NCI-H146 (cell line): ENCODE data around the gene BTBD7.

Experiments
- DNase-seq: peaks from one replicate; lab custom pipeline; 2025; lab: John Stamatoyannopoulos, UW

BTBD7 gene

DNA sequence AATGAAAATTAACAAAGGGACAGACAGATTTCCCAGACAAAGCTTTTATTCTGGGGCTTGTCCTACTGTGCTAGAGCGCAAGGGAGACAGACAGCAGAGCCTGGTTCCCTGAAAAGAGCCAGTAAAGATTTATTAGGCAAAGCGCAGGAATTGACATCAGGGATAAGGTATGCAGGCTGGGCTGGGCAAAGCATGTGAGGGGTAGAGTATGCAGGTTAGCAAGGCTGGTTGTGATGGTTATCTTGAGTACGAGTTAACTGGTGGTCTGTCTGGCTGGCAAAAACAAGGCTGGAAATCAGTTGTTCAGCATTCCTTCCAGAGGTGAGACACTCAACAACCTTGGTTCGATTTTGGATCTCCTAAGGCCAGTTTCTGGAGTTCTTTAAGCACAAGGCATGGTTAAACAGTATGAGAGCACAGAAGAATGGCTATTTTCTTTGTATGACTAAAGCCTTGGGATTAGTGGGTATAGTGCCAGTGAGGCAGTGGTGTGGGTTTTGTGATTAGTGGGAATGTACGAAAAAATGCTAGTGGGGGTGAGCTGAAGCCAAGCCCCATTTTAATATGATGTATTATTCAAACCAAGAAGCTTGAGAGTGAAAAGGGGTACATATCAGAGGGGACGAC, 30.9 kb downstream of the BTBD7 start:
- DNase-seq = no peak

DNA sequence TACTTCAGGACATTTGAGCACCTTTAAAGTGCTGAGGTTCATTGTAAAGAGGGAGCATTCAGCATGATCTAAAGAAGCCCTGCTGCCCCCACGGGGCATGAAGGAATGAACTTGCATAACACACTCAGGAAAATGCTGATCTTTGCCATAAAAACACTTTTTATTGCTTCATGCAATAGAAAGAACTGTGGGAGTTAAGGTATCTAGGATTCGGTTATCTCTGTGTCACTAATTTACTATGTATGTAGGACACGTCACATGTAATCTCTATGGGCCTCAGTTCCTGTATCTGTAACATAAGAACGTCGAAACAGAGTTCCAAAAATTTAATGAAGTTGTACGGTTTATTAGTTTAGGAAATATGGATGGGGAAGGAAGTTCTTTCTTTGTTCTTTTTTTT, 33.0 kb downstream of the BTBD7 start:
- no peak for DNase-seq

DNA sequence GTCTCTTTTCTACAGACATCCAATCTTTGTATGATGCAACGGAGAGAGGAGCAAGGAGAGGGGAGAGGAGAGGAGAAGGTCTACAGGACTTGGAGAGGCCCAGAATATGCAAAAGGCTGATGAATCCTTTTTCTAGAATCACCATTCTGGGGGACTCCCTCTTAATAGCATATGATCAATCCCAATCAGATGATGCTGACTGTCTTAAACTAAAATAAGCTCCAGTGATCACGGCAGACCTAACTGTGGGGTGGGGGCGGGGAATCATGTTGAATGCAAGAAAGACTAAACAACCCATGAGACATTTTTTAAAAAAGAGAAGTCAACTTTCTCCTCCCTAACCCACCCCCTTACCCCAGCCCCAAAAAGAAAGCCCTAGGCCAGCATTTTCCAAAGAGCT, 33.4 kb downstream of the BTBD7 start:
- DNase-seq = no peak

DNA sequence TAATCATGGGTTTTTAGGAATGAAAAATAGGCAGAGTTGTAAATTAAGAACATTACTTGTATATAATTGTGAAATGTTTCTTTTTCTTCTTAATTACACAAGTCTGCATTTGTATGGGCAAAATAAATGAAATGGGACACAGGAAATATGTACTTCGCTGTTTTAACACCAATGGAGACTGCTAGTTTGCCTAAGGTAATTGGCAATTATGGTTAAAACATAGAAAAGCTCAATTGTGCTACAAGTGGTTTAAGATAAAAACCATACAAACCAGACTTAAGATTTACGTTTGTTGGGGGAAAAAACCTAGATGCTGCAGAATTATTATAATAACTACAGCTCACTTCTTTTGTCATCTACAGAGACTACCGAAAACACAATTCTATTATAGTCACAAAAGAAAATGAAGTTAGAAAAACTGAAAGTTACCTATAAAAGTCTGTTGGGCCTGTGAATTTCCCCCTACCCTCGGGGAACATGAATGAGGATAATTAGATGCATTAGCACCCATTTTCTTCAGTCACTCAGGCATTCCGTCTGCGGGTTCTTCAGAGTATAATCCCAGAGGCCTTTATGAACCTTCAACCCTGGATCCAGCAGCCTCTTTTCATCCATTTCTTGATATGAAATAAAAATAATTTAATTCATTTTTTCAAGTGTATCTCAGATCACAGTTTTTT, 37.2 kb downstream of the BTBD7 start:
- DNase-seq = no peak

DNA sequence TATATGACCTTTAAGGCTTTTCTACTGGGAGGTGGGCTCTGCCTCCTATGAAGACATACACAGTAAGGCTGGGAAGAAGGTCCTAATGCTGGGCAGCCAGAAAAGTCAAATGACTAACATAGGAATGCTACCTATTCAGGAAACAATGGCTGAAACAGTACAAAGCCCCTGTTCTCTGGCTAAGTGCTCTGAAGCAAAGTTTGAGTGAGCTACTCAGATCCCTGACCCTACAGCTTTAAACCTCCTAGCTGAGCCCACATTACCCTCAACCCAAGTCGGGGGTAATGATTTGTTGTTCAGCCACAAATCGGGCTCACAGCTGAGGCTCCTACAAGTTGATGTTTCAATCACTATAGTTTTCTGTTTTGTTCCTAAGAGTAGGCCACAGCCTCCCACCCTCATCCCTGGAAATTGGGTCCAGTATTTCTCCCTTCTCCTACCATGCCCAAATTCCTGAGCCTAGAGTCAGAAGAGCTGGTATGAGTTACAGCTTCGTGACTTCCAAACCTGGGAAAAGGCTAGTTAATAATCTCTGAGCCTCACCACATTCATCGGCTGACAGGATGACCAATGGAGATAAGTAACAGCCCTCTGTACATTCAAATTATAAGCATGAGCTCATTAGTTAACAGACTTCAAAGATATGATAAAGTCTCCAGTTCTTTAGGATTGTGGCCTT, 46.5 kb downstream of the BTBD7 start:
- no peak for DNase-seq

DNA sequence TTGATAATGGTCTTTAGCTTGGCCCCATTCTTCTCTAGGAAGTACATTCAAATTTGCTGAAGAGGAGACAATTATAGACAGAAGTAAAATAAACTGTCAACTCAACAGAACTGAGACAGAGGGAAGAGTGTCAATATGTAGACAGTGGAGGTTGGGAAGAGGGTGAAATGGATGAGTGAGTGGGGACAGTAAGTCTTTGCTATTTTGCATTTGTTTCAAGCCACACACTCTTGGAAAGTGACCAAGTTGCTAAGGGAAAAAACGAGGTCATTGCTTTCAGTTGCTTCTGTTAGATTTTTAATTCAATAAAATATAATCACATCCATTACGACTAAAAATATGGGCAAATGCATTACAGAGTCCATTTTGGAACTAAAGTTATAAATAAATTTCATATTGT, 47.8 kb downstream of the BTBD7 start:
- DNase-seq = no peak

DNA sequence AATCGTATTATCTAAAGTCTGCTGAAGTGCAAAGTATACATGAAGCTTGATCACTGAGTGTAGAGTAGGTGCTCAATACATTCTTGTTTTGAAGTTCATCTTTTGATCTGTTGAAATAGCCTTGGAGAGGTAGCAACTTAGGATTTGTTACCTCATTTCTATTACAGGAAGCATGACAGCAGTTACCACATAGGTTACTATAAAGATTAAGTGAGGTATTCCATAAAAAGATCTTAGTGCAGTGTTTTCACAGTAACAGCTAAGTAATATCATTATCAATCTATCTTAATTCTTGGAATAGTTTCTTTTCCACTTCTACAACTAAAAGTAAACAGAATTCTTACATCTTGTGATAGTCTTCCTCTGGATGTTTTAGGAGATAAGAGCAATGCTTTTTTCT, 50.9 kb downstream of the BTBD7 start:
- no peak for DNase-seq

DNA sequence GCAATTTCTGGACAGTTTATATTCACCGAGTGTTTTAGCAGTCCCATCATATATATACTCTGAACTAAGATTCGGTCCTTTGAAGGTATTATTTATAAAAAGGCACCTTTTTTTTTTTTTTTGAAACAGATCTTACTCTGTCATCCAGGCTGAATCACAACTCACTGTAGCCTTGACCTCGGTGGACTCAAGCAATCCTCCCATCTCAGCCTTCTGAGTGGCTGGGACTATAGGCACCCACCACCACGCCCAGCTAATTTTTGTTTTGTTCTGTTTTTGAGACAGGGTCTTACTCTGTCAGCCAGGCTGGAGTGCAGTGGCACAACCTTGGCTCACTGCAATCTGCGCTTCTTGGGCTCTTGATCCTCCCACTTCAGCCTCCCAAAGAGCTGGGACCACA, 52.1 kb downstream of the BTBD7 start:
- DNase-seq = no peak

DNA sequence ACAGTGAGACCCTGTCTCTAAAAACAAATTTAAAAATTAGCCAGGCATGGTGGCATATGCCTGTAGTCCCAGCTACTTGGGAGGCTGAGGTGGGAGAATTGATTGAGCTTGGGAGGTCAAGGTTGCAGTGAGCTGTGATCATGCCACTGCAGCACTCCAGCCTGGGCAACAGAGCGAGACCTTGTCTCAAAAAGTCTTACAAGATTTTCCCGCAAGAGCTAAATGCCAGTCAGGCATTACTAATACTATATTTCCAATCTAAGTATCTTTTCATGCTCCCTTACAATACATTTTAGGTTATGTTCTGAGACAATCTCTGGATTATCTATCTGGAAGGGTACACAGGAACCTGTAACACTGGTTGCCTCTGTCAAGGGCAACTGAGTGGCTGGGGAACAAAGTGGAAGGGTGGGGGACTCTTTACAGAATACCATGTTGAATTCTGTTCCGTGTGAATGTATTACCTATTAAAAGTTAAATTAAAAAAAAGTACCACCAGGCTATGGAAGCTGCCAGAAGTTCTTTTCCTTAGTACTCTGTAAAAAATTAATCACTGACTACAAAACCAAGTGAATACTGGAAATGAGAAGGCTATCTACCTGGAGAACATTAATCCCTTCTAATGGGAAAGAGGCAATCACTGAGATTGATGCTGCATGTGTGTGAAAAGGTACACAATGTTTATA, 56.7 kb downstream of the BTBD7 start:
- no peak for DNase-seq

DNA sequence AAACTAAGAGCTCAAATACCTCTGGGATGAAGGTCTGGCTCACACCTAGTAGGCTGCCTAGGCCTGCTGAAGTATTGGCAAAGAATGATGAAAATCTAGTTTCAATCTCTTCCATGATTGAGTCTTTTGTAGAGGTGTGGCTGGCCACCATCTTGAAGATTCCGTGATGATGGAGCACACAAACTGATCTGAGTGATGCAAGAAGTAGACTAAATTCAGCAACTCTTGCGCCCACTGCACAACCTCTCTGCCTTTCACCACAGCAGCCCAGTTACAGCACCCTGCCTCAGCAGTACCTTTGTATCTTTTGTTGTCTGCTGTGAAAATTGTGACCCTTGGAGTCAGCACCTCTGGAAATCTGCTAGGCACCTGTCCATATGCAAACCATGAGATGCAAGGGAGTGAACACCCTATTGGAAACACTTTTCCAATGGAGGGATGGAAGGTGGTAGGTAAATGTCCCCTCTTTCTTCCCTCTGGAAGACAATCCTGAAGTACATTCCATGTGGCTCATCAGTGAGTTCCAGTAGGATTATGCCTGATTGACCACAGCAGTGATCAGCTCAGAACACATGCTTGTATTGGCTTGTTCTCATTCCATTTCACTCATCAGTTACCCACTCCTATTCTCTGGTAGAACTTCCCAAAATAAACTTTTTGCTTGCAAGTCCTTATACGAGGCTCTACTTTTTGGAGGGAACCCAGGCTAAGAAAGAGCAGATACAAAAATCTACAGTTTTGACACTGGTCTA, 58.6 kb downstream of the BTBD7 start:
- no peak for DNase-seq

DNA sequence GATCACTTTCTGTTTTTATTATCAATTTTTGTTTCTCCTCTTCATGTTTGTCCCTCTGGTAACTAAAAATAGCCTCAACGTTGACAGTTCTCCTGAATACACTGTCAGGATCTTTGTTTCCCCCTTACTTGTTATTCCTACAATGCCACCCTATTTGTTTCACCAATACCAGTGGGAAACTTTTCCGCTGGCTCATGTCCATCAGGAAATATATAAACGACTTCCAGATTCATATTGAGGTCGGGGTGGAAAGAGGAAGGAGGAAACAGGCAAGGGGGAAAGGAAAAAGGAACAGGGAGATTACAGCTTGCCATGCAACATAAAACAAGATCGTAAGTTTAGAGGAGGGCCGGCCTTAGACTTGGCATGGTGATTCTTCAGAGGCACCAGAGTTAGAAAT, 61.7 kb downstream of the BTBD7 start:
- DNase-seq = no peak

DNA sequence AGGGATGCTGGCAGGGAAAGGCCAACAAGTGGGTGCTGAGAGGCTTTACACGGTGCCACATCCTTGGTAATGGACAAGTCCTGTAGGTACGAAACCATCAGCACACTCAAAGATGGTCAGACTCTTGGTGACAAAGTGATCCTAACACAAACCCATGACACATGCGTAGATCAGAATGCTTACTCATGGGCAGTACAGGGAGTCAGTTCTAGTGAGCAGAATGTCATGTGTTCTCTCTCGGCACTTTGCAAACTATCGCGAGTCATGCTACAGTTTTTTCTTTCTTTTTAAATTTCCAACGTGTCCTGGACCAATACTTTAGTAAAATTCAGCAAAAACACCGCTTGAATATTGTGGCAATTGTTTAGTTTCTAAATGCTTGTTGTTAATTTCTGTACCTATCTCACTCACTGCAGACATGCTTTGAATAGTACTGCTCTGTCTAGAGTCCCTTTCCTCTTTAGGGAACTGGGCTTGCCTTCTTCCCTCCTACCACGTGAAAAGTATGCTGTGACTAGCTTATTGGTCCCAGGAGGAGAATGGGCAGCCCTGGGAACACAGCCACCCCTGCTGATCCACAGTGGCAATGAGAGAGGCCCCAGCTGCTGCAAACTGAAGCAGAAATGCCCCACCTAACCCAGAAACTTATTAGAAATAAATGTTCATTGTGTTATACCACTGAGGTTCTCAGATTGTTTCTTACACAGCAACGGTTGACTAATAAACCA, 63.3 kb downstream of the BTBD7 start:
- no peak for DNase-seq

DNA sequence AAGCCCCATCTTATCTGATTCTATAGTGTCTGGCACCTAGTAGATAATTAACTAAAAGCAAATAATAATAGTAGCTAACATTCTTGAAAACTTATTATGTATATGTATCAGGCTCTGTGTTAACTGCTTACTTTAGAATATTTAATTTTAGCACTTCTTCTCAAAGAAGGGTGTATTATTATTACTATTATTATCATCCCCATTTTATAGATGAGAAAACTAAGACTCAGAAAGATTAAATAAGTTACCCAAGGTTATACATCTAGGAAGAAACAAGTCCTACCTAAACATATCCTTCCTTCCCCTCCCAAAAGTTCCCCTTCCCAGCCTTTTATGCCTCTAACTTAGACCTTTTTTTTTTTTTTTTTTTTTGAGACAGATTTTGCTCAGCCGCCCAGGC, 64.4 kb downstream of the BTBD7 start:
- DNase-seq = no peak

DNA sequence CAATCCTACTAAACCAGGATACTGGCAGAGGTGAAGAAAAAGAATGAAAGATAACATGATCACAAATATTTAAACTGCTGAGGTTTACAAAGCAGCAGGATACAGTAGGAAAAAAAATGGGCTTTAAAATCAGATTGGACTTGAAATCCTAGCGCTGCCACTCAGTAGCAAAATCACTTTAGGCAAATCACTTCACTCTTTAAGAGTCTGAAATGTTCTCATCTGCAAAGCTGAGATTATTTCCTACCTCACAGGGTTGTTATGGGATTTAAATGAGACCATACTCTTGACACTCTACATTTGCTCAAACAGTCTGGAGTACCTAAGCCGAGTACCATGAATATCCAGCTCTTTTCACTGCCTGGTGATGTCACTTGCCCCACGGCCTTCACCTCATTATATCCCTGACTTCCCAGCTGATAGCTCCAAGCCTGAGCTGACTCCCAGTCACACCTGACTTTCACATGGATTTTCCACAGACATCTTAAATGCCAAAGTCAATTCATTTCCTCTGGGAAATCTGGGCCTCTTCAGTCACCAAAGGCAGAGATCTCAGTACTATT, 65.6 kb downstream of the BTBD7 start:
- DNase-seq = no peak

DNA sequence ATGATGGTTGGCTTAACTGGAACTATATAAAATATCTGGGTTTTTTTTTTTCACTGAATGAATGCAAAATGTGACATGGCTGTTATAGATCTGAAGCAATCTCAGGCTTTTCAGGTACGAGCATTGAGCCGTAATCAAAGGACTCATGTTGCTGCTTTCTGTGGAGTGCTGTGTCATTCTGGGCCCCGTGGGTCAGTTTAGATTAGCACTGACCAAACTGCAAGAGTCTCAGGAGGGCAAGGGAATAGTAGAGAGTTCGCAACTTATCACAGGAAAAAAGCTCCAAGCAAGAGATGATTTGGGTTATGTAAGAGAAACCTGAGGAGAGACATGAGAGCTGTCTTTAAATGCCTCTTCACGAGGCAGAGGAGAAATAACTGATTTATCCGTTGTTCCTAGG, 66.7 kb downstream of the BTBD7 start:
- DNase-seq = no peak

DNA sequence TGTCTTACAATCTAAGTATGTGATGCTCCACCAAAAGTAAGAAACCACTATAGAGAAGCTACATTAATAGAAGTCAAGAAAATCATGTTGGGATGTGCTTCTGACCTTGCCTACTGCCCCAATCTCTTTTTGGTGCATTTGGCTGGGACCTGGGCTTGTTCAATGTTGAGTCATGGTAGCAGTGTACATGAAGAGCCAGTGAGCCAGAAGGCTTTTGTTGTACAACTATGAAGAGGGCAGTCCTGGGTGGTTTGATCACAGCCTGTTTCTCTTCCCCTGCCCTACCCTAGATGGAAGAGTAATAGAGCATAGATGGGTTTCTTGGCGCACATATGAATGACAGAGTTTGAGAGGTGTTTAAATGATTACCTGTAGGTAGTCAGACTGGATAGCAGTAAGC, 69.4 kb downstream of the BTBD7 start:
- no peak for DNase-seq

DNA sequence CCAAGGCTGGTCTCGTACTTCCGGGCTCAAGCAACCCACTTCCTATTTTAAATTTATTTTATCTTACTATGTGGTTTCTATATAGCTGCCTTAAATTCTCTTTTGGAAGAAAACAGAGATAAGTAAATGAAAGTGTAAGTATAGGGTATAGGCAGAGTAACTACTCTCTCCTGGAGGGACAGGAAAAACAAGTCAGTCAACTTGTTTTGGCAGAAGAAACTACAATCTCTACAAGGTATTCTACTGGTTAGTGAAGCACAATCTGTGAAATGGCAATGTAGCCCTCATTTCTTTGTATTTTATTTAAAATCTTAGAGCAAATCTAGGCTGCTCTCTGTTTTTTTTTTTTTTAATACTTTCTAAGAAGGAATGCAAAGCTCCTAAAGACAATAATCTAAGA, 70.4 kb downstream of the BTBD7 start:
- no peak for DNase-seq

DNA sequence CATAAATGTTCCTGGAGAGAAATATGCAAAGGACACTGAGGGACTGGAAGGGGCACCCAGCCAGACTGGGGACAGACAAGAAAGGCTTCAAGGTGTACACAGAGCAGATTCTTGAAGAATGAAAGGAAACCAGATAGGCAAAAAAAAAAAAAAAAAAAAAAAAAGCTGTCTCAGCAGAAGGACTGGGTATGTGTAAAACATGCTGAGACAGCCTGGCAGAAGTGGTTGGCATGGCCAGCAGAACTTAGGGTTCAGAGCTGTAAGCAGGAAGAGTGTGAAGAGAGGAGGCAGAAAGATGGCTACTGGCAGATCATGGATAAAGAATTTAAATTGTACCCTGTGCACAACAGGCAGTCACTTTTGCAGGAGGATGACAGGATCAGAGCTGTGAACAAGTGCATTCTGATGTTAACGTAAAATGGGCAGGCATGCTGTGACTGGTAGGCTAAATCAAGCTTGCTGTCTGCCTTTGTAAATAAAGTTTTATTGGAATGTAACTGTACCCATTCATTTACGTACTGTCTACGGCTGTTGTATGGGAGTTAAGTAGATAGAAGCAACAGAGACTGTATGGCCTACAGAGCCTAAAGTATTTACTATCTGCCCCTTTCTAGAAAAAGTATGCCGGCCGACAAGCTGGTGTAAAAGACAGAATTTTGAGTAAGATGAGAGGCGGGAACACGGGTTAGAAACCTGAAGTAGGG, 83.6 kb downstream of the BTBD7 start:
- no peak for DNase-seq

DNA sequence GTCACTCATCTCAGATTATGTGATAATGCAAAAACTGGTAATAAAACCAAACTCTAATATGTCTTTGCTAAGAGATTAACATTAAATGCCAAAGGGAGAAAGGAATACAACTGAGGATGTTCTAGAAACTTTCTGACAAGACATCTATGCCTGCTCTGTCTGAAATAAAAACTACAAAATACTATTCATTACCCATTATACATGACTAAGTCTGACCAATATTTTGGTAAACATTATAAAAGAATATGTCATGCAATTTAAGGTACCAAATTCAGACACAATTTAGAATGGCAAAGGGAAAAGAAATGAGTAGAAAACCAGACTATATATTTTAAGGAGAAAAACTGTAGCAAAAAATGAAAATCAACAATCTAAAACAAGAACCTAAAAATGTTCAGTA, 86.3 kb downstream of the BTBD7 start:
- DNase-seq = no peak

DNA sequence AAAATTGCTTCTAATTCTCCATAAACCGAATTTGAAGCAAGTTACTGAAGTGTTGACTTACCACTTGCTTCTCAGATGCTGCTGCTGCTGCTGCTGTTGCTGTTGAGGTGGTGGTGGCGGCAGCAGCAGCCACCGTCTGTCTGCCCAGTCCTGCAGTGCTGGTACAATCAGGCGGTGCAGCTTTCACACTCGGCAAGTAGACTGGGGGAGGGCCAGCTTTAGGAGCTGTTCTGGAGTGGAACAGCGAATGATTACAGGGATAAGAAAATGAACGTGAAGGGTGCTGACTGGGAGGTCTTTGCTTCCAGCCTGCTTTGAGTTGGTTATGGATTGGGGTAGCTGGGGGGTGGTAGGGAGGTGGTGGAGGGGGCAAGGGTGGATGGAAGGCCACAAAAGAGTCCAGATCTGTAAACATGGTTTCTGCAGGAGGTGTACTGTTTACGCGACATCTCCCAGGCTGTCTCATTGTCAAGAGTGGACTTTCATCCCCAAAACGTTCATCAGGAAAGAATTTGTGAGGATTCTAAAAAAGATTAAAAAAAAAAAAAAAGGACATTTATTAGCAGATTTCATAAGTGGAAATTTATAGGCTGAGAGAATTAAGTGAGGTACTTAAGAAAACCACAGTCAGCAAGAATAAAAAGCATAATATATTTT, 86.9 kb downstream of the BTBD7 start:
- DNase-seq = no peak
